KMS-11 (cell line): ENCODE results near the gene PDE4D.

Experiments used
- H2AFZ ChIP-seq: fragments of 200-600 bp; sonication (generic); 2 replicates; pipeline ENCODE4 v1.6.1; 2016; ENCODE audit warnings: antibody characterized with exemption, mixed run types, low read depth
- H3K27ac ChIP-seq: fragments of 200-600 bp; sonication (generic); 2 replicates; pipeline ENCODE4 v1.6.1; 2016; ENCODE audit warnings: mild to moderate bottlenecking, mixed run types
- H3K27me3 ChIP-seq: fragments of 200-600 bp; sonication (generic); 2 replicates; pipeline ENCODE4 v1.6.1; 2017; ENCODE audit warnings: mild to moderate bottlenecking, low read depth, mixed run types, moderate library complexity; ENCODE audit not compliant: insufficient read depth
- H3K36me3 ChIP-seq: fragments of 200-600 bp; sonication (generic); 2 replicates; pipeline ENCODE4 v1.6.1; 2017; ENCODE audit warnings: mild to moderate bottlenecking, mixed run types; ENCODE audit not compliant: insufficient read depth
- H3K4me1 ChIP-seq: fragments of 200-600 bp; sonication (generic); 2 replicates; pipeline ENCODE4 v1.6.1; 2016; ENCODE audit warnings: mild to moderate bottlenecking, low read depth, mixed run types; ENCODE audit not compliant: poor library complexity, severe bottlenecking
- H3K4me2 ChIP-seq: fragments of 200-600 bp; sonication (generic); 2 replicates; pipeline ENCODE4 v1.7.0; 2016; ENCODE audit warnings: mild to moderate bottlenecking, mixed run types
- H3K4me3 ChIP-seq: fragments of 200-600 bp; sonication (generic); IDR thresholded peaks from 2 replicates; pipeline ENCODE4 v1.6.1; 2017; ENCODE audit warnings: low read depth, low read length, mixed read lengths; ENCODE audit not compliant: insufficient read depth
- H3K79me2 ChIP-seq: fragments of 200-600 bp; sonication (generic); 2 replicates; pipeline ENCODE4 v1.6.1; 2016; ENCODE audit warnings: low read depth, mixed run types; ENCODE audit not compliant: insufficient read depth
- H3K9ac ChIP-seq: fragments of 200-600 bp; sonication (generic); 2 replicates; pipeline ENCODE4 v1.6.1; 2016; ENCODE audit warnings: mild to moderate bottlenecking, mixed run types
- H4K20me1 ChIP-seq: fragments of 200-600 bp; sonication (generic); 2 replicates; pipeline ENCODE4 v1.6.1; 2016; ENCODE audit warnings: mild to moderate bottlenecking, mixed run types; ENCODE audit not compliant: insufficient read depth
- CTCF ChIP-seq: fragments of 200-600 bp; sonication (generic); conservative IDR thresholded peaks from 2 replicates; pipeline ENCODE4 v1.6.1; 2017; ENCODE audit warnings: low read depth, mild to moderate bottlenecking, antibody characterized with exemption, low read length, moderate library complexity, mixed read lengths

PDE4D gene

GRCh38 chr5:59001716-59002115 is 891.8 kb downstream of the PDE4D start:
- H3K4me2 ChIP-seq: no peak overlapping the region
- H4K20me1 ChIP-seq: peaks cover 56% of the 10 kb centered on the region
- H3K27me3 ChIP-seq: no peaks in the 10 kb centered on the region
- no peak overlapping the region for H3K4me3 ChIP-seq
- H2AFZ ChIP-seq: no peak overlapping the region
- no peak for TF ChIP-seq CTCF
- peaks cover 99% of the 10 kb centered on the region for H3K79me2 ChIP-seq
- peaks cover 64% of the 10 kb centered on the region for H3K4me1 ChIP-seq
- H3K9ac ChIP-seq: no peak overlapping the region
- no peak overlapping the region for H3K27ac ChIP-seq
- no peaks in the 10 kb centered on the region; the same call in 1 of the 2 replicates for H3K36me3 ChIP-seq

- H4K20me1 ChIP-seq: peaks cover 50% of the 10 kb centered on the region
Observed at GRCh38 chr5:59001154-59001553, 892.4 kb downstream of the PDE4D start.

DNA sequence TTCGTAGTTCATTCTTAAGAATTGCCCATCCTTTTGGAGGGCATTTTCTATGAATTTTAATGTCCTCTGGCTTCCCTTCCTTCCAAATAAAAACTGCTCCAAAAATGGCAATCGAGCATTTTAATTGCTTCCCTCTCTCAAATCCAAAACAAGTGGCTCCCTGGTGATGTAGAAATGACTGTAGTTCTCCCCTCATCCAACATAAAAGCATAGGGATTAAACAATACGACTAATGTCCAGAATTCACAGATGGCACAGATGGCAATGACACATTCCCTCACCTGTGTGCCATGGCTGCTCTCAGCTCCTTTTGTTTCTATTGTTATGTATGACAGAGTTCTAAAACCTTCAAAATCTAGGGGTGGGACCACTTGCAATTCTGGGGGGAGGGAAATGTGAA is 893.3 kb downstream of the PDE4D start:
- Histone ChIP-seq H3K4me3 (no peak overlapping the region), H2AFZ (no peak overlapping the region), H3K27ac (no peak overlapping the region), H3K4me1 (peaks cover 56% of the 10 kb centered on the region), H4K20me1 (peaks cover 49% of the 10 kb centered on the region), H3K9ac (no peak overlapping the region), H3K4me2 (no peak overlapping the region), H3K27me3 (no peaks in the 10 kb centered on the region), H3K36me3 (no peaks in the 10 kb centered on the region; the same call in 1 of the 2 replicates), H3K79me2 (peaks cover 99% of the 10 kb centered on the region)
- no peak for TF ChIP-seq CTCF

More at GRCh38 chr5:59001154-59001553, 892.4 kb downstream of the PDE4D start:
- Histone ChIP-seq H3K9ac (no peak overlapping the region), H3K4me2 (no peak overlapping the region), H3K4me1 (peaks cover 61% of the 10 kb centered on the region), H3K79me2 (peaks cover 99% of the 10 kb centered on the region), H3K27me3 (no peaks in the 10 kb centered on the region), H2AFZ (no peak overlapping the region), H3K27ac (no peak overlapping the region), H3K36me3 (no peaks in the 10 kb centered on the region; the same call in 1 of the 2 replicates), H3K4me3 (no peak overlapping the region)
- TF ChIP-seq CTCF: no peak

GRCh38 chr5:58999804-59000203 is 893.7 kb downstream of the PDE4D start:
- peaks cover 60% of the 10 kb centered on the region for H3K4me1 ChIP-seq
- no peak for TF ChIP-seq CTCF
- H3K79me2 ChIP-seq: peaks cover 99% of the 10 kb centered on the region
- no peaks in the 10 kb centered on the region; the same call in 1 of the 2 replicates for H3K36me3 ChIP-seq
- H3K9ac ChIP-seq: no peak overlapping the region
- H4K20me1 ChIP-seq: peaks cover 47% of the 10 kb centered on the region
- H2AFZ ChIP-seq: no peak overlapping the region
- H3K4me3 ChIP-seq: no peak overlapping the region
- no peak overlapping the region for H3K4me2 ChIP-seq
- H3K27ac ChIP-seq: no peak overlapping the region
- no peaks in the 10 kb centered on the region for H3K27me3 ChIP-seq
